K562 (cell line): Measurements from ENCODE around the gene SERPINB3. TPM values are rescaled to one million over a fixed set of nuclear protein-coding genes. Genes with fewer than 3 reads are reported as not detected.
A peak's percentile ranks its signal among the peaks of the same experiment; 100 is the strongest.

ENCODE experiments used
- ATAC-seq: fragments of 200-7000 bp; cut with Tn5 transposase; 3 replicates; pipeline ENCODE4 v1.9.1; 2020; ENCODE audit warnings: moderate library complexity
- BruUV-seq: library from RNA; stranded (reverse); fragments of 400-500 nt; replicated peaks from 2 replicates; lab custom pipeline; 2021; lab: Mats Ljungman, UMichigan
- CTCF ChIA-PET: fragments of 300-600 bp; formaldehyde crosslinking; extraction: SDS; loops from one replicate; lab custom pipeline; 2021; ENCODE audit warnings: low intra/inter-chr PET ratio; lab: Yijun Ruan, JAX
- POLR2A ChIA-PET: fragments of 300-600, 350-650 bp; sonication (Branson Sonifier 250); formaldehyde crosslinking; extraction: SDS; loops from one replicate; lab custom pipeline; 2021; ENCODE audit warnings: antibody characterized with exemption, inconsistent platforms; lab: Yijun Ruan, JAX
- DNase-seq, 4 experiments: peaks; one replicate each; pipeline versions ENCODE4 v3.0.0 to v3.0.0-alpha.2; 2011 to 2018; ENCODE audit warnings: low spot score in 3 of 4, mixed read lengths in 3 of 4; ENCODE audit errors: extremely low read depth in 1 of 4
- FAIRE-seq: peaks from 2 replicates; lab custom pipeline; 2011; peaks lifted over from hg19 to GRCh38; lab: Jason Lieb, UNC
- H2AFZ ChIP-seq: 2 replicates; pipeline ENCODE4 v1.6.0; 2011; ENCODE audit warnings: low read depth, low read length, control low read depth, inconsistent platforms
- H3K27ac ChIP-seq: fragments of 200-600 bp; 3 replicates; pipeline ENCODE4 v1.8.0; 2011; ENCODE audit warnings: low read depth, mild to moderate bottlenecking, control low read depth, inconsistent platforms, low read length, moderate library complexity, mixed read lengths; ENCODE audit errors: extremely low read depth
- H3K27me3 ChIP-seq, 2 experiments: fragments of 300-600 bp in 1 of 2; 2 replicates in 1 of 2; 3 replicates in 1 of 2; pipeline versions ENCODE4 v1.6.0 to v1.8.0; 2011; ENCODE audit warnings: inconsistent platforms in 2 of 2, low read length in 2 of 2, mild to moderate bottlenecking in 1 of 2, mixed read lengths in 1 of 2, moderate library complexity in 1 of 2; ENCODE audit not compliant: control insufficient read depth in 2 of 2, insufficient read depth in 2 of 2
- H3K36me3 ChIP-seq: fragments of 300-600 bp; 3 replicates; pipeline ENCODE4 v1.8.0; 2011; ENCODE audit warnings: mild to moderate bottlenecking, low read length, inconsistent platforms; ENCODE audit not compliant: control insufficient read depth, insufficient read depth
- H3K4me1 ChIP-seq, 2 experiments: fragments of 200-600 bp in 1 of 2; replicated peaks in 1 of 2; 2 replicates in 1 of 2; 3 replicates in 1 of 2; pipeline versions ENCODE4 v1.5.1 to v1.8.0; 2011; ENCODE audit warnings: inconsistent platforms in 2 of 2, low read length in 2 of 2, mild to moderate bottlenecking in 1 of 2, mixed read lengths in 1 of 2, moderate library complexity in 1 of 2; ENCODE audit not compliant: control insufficient read depth in 2 of 2, insufficient read depth in 2 of 2
- H3K4me2 ChIP-seq: 2 replicates; pipeline ENCODE4 v1.6.1; 2011; ENCODE audit warnings: low read length, control low read depth, inconsistent platforms, mixed read lengths; ENCODE audit not compliant: insufficient read depth
- H3K4me3 ChIP-seq: fragments of 200-600 bp; sonication (generic), shearing (Covaris generic); 2 replicates; pipeline ENCODE4 v1.5.1; 2016; ENCODE audit warnings: control low read depth, inconsistent platforms
- H3K79me2 ChIP-seq: fragments of 200-600 bp; 3 replicates; pipeline ENCODE4 v1.8.0; 2011; ENCODE audit warnings: low read length, inconsistent platforms; ENCODE audit not compliant: control insufficient read depth, insufficient read depth
- H3K9ac ChIP-seq, 2 experiments: 2 replicates each; pipeline versions ENCODE4 v1.6.0 to v1.6.1; 2011; ENCODE audit warnings: low read depth in 2 of 2, low read length in 2 of 2, control low read depth in 1 of 2, inconsistent platforms in 1 of 2, mild to moderate bottlenecking in 1 of 2, mixed read lengths in 1 of 2; ENCODE audit not compliant: insufficient read depth in 1 of 2
- H3K9me1 ChIP-seq: one replicate; pipeline ENCODE4 v1.6.0; 2011; ENCODE audit warnings: inconsistent platforms, mild to moderate bottlenecking, low read length, moderate library complexity; ENCODE audit not compliant: control insufficient read depth, insufficient read depth
- H3K9me3 ChIP-seq: replicated peaks from 2 replicates; pipeline ENCODE4 v1.5.1; 2011; ENCODE audit warnings: low read depth, low read length, inconsistent platforms; ENCODE audit not compliant: control insufficient read depth, insufficient read depth
- H4K20me1 ChIP-seq: replicated peaks from 2 replicates; pipeline ENCODE4 v1.6.1; 2011; ENCODE audit warnings: low read length, inconsistent platforms, mixed read lengths; ENCODE audit not compliant: control insufficient read depth, insufficient read depth
- HLTF ChIP-seq: fragments of 450-650 bp; IDR thresholded peaks from 2 replicates; pipeline ENCODE4 v1.6.1; 2016
- NR2F6 ChIP-seq: fragments of 450-650 bp; formaldehyde crosslinking; IDR thresholded peaks from 2 replicates; pipeline ENCODE4 v1.4.0; 2020; ENCODE audit warnings: mild to moderate bottlenecking
- RNF2 ChIP-seq: sonication (generic); IDR thresholded peaks from 2 replicates; pipeline ENCODE4 v1.6.1; 2016
- SIN3B ChIP-seq: fragments of 450-650 bp; IDR thresholded peaks from 2 replicates; pipeline ENCODE4 v1.6.1; 2017; ENCODE audit warnings: low read depth, mild to moderate bottlenecking, moderate library complexity
- ZFX ChIP-seq: sonication (generic); formaldehyde crosslinking; IDR thresholded peaks from 2 replicates; pipeline ENCODE4 v1.8.0; 2022; ENCODE audit warnings: mild to moderate bottlenecking, missing genetic modification reagents, moderate library complexity
- ZNF780A ChIP-seq: fragments of 250-450 bp; sonication (Bioruptor Pico); IDR thresholded peaks from 2 replicates; pipeline ENCODE4 v1.5.0; 2021; ENCODE audit warnings: mild to moderate bottlenecking
- WGBS: fragments of 100-300 bp; shearing (Covaris generic); methylation state at CpG from one replicate; pipeline ENCODE4 v1.1.6; 2016; ENCODE audit warnings: low coverage, mixed read lengths; ENCODE audit not compliant: insufficient coverage; ENCODE audit errors: missing lambda C conversion rate; 5-methylcytosine and 5-hydroxymethylcytosine counted together
- in situ Hi-C: fragments of 300-500 bp; cut with MboI; formaldehyde crosslinking; loops from 4 replicates; pipeline ENCODE4 v1.15.0; 2018; ENCODE audit warnings: inconsistent platforms, mixed read lengths
- intact Hi-C: fragments of 100-400 bp; cut with micrococcal nuclease; formaldehyde crosslinking; loops from 2 replicates; pipeline ENCODE4 v1.14.2; 2022
- polyA plus RNA-seq, 8 experiments: library from polyadenylated mRNA; depleted of rRNA in 4 of 8; stranded (reverse) in 5 of 8; unstranded in 3 of 8; fragments of >200 nt; fragmentation: Nextera tagmentation in 2 of 8; fragmentation: Illumina TruSeq in 1 of 8; extraction: Ambion mirVana in 2 of 8; extraction: Trizol in 1 of 8; gene quantifications; 2 replicates each; pipeline versions ENCODE4 v1.2.1 to v1.2.3, GENCODE V29; 2011 to 2014; ENCODE audit warnings: inconsistent platforms in 1 of 8, missing spikeins in 1 of 8
- total RNA-seq, 7 experiments: library from RNA; depleted of rRNA in 6 of 7; stranded (reverse); fragments of >200 nt in 6 of 7; fragmentation: Illumina TruSeq in 2 of 7; extraction: Trizol in 2 of 7; gene quantifications; 2 replicates each; pipeline versions ENCODE4 v1.2.1 to v1.2.3, GENCODE V29; 2011 to 2021; ENCODE audit warnings: low replicate concordance in 1 of 7
- TF ChIP-seq, protein P1 (sequence below): fragments of 450-650 bp; IDR thresholded peaks from 2 replicates; pipeline ENCODE4 v1.6.1; 2017; ENCODE audit warnings: antibody characterized with exemption

Gene SERPINB3
- total and polyA plus RNA-seq, 9 of the 15 experiments (the other 6 are each of a cell fraction or from before 2014, with no cell fraction given), result not detected

DNA sequence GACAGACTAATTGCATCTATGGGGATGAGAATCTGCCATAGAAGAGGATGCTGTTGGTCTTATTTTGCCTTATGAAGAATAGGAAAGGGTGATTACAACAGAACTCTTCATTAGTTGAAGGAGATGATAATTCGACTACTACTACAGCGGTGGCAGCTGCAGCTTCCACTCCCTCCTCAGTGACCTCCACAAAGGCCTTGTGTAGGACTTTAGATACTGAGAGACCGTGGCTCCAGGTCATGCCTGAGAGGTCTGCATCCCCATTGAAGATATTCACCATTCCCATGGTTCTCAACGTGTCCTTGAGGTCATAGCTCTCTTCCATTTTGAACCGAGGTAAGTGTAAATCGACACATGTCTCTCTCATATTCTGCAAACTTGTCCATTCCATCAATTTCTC, 24.0 kb downstream of the SERPINB3 start:
- POLR2A ChIA-PET, result no interaction called here
- Histone ChIP-seq H3K27me3 (no peaks in the 10 kb centered on the region), H3K4me2 (no peak overlapping the region), H3K79me2 (no peaks in the 10 kb centered on the region), H3K9me1 (no peaks in the 10 kb centered on the region), H3K36me3 (no peaks in the 10 kb centered on the region), H3K9ac (no peak overlapping the region), H2AFZ (no peak overlapping the region), H3K27ac (no peak overlapping the region), H3K4me1 (no peaks in the 10 kb centered on the region)
- CTCF ChIA-PET, result no interaction called here
- no TSS peak for BruUV-seq
- intact Hi-C loops, result no loop called here
- TF ChIP-seq, protein P1, sequence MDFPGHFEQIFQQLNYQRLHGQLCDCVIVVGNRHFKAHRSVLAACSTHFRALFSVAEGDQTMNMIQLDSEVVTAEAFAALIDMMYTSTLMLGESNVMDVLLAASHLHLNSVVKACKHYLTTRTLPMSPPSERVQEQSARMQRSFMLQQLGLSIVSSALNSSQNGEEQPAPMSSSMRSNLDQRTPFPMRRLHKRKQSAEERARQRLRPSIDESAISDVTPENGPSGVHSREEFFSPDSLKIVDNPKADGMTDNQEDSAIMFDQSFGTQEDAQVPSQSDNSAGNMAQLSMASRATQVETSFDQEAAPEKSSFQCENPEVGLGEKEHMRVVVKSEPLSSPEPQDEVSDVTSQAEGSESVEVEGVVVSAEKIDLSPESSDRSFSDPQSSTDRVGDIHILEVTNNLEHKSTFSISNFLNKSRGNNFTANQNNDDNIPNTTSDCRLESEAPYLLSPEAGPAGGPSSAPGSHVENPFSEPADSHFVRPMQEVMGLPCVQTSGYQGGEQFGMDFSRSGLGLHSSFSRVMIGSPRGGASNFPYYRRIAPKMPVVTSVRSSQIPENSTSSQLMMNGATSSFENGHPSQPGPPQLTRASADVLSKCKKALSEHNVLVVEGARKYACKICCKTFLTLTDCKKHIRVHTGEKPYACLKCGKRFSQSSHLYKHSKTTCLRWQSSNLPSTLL, result no peak
- TF ChIP-seq SIN3B, result no peak
- no peak for TF ChIP-seq HLTF
- TF ChIP-seq, all 486 proteins: peak for 0
- no peak for ATAC-seq
- in situ Hi-C loops, result no loop called here
- Histone ChIP-seq H4K20me1 (no peaks in the 10 kb centered on the region), H3K9me3 (no peaks in the 10 kb centered on the region), H3K4me3 (no peak overlapping the region)
- no peak for FAIRE-seq
- 0% methylated on average over 6 of the region's 6 CpGs for WGBS
- DNase-seq, result no peak

DNA sequence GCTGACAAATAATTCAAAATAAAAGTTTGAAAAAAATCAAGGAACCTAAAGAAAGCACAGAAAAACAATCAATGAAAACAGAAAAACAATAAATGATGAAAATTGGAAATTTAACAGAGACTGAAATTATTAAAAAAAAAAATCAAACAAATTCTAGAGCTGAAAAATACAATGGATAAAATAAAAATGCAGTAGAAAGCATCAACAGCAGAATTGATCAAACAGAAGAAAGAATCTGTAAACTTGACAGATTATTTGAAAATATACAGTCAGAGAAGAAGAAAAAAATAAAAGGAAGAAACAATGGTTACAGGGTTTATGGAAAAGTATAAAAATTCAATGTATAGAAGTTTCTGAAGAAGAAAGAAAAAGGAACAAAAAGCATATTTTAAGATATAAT, 33.9 kb downstream of the SERPINB3 start:
- in situ Hi-C loops, result no loop called here
- ChIA-PET POLR2A (no interaction called here), CTCF (no interaction called here)
- TF ChIP-seq HLTF (0 out of 2 replicates have a peak, but pooled peaks have one; percentile 50), ZFX (no peak), NR2F6 (CRISPR knock-in tag) (no peak), RNF2 (no peak), ZNF780A (CRISPR knock-in tag) (no peak)
- Histone ChIP-seq H3K4me1 (no peaks in the 10 kb centered on the region), H3K9me1 (no peaks in the 10 kb centered on the region), H3K27me3 (no peaks in the 10 kb centered on the region), H3K79me2 (no peaks in the 10 kb centered on the region), H3K27ac (no peak overlapping the region), H3K9ac (no peak overlapping the region), H4K20me1 (no peaks in the 10 kb centered on the region), H3K4me3 (no peak overlapping the region), H3K4me2 (no peak overlapping the region), H3K36me3 (no peaks in the 10 kb centered on the region), H2AFZ (no peak overlapping the region), H3K9me3 (no peaks in the 10 kb centered on the region; the same call in 1 of the 2 replicates)
- ATAC-seq (no peak), FAIRE-seq (no peak), DNase-seq (no peak)
- no TSS peak for BruUV-seq
- intact Hi-C loops, result no loop called here
